ENCODE measurements around the gene CDC25B.

DNA sequence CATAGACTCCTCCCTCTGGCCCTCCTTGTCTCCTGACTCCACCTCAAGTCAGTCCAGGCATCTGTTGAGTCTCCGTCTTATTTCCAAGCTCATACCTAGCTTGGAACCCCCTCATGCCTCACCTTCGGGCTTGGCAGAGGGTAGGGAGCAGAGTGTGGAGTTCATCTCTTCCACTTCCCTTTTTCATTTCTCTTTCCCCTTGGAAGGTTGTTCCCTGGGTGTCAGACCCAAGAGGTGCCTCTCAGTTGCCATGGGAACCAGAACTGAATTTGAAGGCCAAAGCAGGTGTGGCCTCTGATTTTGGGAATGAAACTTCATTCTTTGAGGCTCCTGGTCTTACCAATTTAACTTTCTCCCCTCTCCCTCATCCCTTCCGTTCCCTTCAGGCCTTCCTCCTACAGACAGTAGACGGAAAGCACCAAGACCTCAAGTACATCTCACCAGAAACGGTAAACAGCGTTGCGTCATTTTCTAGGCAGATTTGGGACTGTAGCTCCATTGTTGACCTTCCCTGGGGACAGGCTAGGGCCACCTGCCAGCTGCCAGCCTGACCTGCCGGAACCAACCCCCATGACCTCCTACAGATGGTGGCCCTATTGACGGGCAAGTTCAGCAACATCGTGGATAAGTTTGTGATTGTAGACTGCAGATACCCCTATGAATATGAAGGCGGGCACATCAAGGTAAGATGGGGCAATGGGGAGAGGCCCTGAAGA, 6.6 kb downstream of the CDC25B start:
- TF ChIP-seq, protein P1, sequence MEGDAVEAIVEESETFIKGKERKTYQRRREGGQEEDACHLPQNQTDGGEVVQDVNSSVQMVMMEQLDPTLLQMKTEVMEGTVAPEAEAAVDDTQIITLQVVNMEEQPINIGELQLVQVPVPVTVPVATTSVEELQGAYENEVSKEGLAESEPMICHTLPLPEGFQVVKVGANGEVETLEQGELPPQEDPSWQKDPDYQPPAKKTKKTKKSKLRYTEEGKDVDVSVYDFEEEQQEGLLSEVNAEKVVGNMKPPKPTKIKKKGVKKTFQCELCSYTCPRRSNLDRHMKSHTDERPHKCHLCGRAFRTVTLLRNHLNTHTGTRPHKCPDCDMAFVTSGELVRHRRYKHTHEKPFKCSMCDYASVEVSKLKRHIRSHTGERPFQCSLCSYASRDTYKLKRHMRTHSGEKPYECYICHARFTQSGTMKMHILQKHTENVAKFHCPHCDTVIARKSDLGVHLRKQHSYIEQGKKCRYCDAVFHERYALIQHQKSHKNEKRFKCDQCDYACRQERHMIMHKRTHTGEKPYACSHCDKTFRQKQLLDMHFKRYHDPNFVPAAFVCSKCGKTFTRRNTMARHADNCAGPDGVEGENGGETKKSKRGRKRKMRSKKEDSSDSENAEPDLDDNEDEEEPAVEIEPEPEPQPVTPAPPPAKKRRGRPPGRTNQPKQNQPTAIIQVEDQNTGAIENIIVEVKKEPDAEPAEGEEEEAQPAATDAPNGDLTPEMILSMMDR (optimal IDR thresholded peaks at IDR 0.05 in 1 of 3, IDR thresholded peaks at IDR 0.05 in 1 of 3, conservative IDR thresholded peaks at IDR 0.05 in 1 of 3; ENCODE audit: extremely low read depth in 1 of 3, insufficient read depth in 2 of 3, low read length in 3 of 3): no peak
- no peak for TF ChIP-seq EZH2 (IDR thresholded peaks at IDR 0.05; ENCODE audit: low read length)

All from keratinocyte (primary cell).